Sigmoid colon (tissue), 7 donors: Measurements from ENCODE around the gene CRKL. TPM values are rescaled to one million over a fixed set of nuclear protein-coding genes. Genes with fewer than 3 reads are reported as not detected.
A peak's percentile ranks its signal among the peaks of the same experiment; 100 is the strongest.
"Not testable (repeated sequence)": the region's sequence is repeated elsewhere in the genome, so short reads cannot be mapped to it uniquely, and the experiment has no call there.

Experiments used
- DNase-seq: peaks from one replicate; pipeline ENCODE4 v3.0.0-alpha.2; 2019
- H3K27ac ChIP-seq, 4 donors: fragments of 200-600 bp; sonication (generic); one replicate each; pipeline ENCODE4 v1.5.1; 2016 to 2019; ENCODE audit warnings: mild to moderate bottlenecking in 1 of 4
- H3K27me3 ChIP-seq, 3 donors: fragments of 200-600 bp; sonication (generic); one replicate each; pipeline ENCODE4 v1.5.1; 2019; ENCODE audit warnings: mild to moderate bottlenecking in 1 of 3
- H3K36me3 ChIP-seq, 4 donors: fragments of 200-600 bp; sonication (generic); one replicate each; pipeline ENCODE4 v1.5.1; 2016 to 2019
- H3K4me1 ChIP-seq, 4 donors: fragments of 200-600 bp; sonication (generic); one replicate each; pipeline ENCODE4 v1.5.1; 2017 to 2019
- H3K4me3 ChIP-seq, 4 donors: fragments of 200-600 bp; sonication (generic); one replicate each; pipeline ENCODE4 v1.5.1; 2017 to 2019; ENCODE audit warnings: mild to moderate bottlenecking in 2 of 4, moderate library complexity in 1 of 4
- H3K9me3 ChIP-seq, 4 donors: fragments of 200-600 bp in 3 of 4; sonication (generic) in 3 of 4; one replicate each; pipeline versions ENCODE4 v1.5.1 to v1.6.1; 2013 to 2019
- CTCF ChIP-seq, 4 experiments: fragments of 450-650 bp in 3 of 4; fragments of 200-600 bp in 1 of 4; IDR thresholded peaks; one replicate each; pipeline ENCODE4 v1.5.1; 2016 to 2019; ENCODE audit warnings: antibody characterized with exemption in 4 of 4, mild to moderate bottlenecking in 3 of 4, moderate library complexity in 2 of 4
- EP300 ChIP-seq, 4 donors: sonication (generic); formaldehyde crosslinking; IDR thresholded peaks; one replicate each; pipeline ENCODE4 v1.6.1; 2017; ENCODE audit warnings: antibody characterized with exemption in 4 of 4
- POLR2A ChIP-seq, 2 donors: fragments of 450-650 bp; IDR thresholded peaks; one replicate each; pipeline ENCODE4 v1.6.1; 2016; ENCODE audit warnings: antibody characterized with exemption in 2 of 2, mild to moderate bottlenecking in 2 of 2, moderate library complexity in 2 of 2
- POLR2AphosphoS5 ChIP-seq, 4 donors: sonication (generic); formaldehyde crosslinking; IDR thresholded peaks; one replicate each; pipeline ENCODE4 v1.6.1; 2017; ENCODE audit warnings: antibody characterized with exemption in 4 of 4
- WGBS, 2 donors: extraction: QIAGEN DNeasy Blood & Tissue Kit; methylation state at CpG; one replicate each; pipeline ENCODE4 v1.1.7; 2013; 5-methylcytosine and 5-hydroxymethylcytosine counted together
- intact Hi-C: fragments of 100-400 bp; cut with DNase I; formaldehyde crosslinking; loops from one replicate; pipeline ENCODE4 v1.15.1; 2023
- polyA plus RNA-seq, 3 donors: library from polyadenylated mRNA; stranded (reverse); fragments of 200-250 nt; gene quantifications; one replicate each; pipeline ENCODE4 v1.2.3, GENCODE V29; 2013
- total RNA-seq, 4 donors: library from RNA; depleted of rRNA; stranded (reverse); fragments of >200 nt; gene quantifications; one replicate each; pipeline ENCODE4 v1.1.0, GENCODE V29; 2016
- donor health status: healthy with polysubstance abuse.
- donor health status: Bipolar disorder and iron deficiency.
- donor health status: healthy.

The CRKL gene
- total and polyA plus RNA-seq, 7 donors, result 16.8 to 37.1 (median 35.6) TPM

DNA sequence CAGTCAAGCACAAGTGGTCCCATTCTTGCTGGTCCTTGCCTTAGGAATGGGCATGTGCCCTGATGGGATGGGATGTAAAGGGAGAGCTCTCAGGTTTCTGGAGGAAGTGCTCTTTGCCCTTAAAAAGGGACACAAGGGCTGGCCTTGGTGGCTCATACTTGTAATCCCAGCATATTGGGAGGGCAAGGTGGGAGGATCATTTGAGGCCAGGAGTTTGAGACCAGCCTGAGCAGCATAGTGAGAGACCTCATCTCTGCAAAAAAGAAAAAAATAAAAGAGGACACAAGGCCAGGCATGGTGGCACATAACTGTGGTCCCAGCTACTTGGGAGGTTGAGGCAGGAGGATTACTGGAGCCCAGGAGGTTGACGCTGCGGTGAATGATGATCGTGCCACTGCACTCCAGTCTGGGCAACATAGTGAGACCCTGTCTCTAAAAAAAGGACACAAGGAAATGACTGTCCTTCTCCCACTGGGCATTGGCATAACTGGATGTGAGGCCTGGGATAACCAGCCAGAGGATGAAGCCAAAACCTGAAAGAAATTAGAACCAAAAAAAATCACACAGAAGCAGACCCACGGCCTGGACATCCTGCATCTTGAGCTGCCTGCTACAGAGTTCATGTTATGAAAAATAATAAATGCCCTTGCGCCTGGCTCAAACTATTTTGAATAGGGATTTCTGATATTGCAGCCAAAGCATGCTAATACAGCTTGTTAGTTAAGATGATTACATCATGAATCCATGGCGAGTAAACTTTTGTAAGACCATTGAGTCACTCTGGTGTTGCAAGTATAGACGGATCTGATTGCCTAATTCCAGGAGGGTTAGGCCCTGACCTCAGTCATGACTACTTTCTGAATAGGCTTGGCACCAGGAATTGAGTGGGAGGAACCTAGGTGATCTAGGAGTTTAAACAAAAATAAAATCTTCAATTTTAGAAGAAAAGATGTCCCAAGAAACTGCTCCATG is 12.9 kb upstream of the CRKL start:
- no peak for DNase-seq

DNA sequence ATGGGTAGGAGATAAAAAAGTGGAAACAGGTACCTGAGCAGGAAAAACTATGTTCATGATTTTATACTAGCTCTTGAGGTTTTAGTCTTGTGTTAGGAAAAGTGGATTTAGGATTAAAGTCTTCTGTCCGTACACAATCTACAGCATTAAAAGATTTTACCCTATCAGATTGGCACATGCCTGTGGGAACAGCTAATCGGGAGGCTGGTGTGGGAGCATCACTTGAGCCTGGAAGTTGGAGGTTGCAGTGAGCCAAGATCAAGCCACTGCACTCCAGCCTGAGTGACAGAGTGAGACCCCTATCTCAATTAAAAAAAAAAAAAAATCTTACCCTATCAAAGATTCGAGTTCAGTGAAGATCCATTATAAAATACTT is 12.2 kb upstream of the CRKL start:
- no peak overlapping the region for H3K27ac ChIP-seq
- TF ChIP-seq CTCF (IDR thresholded peaks at IDR 0.05) (no peak), EP300 (IDR thresholded peaks at IDR 0.05) (no peak), POLR2AphosphoS5 (IDR thresholded peaks at IDR 0.05) (no peak), POLR2A (IDR thresholded peaks at IDR 0.05) (no peak)
- WGBS, 2 donors, result 85 to 88% methylated on average over 3 of the region's 3 CpGs
- intact Hi-C loops, result no loop called here
- no peaks in the 10 kb centered on the region for H3K4me1 ChIP-seq
- no peaks in the 10 kb centered on the region for H3K27me3 ChIP-seq
- no peak for DNase-seq
- H3K36me3 ChIP-seq, result no peaks in the 10 kb centered on the region
- H3K4me3 ChIP-seq, result no peak overlapping the region
- no peaks in the 10 kb centered on the region for H3K9me3 ChIP-seq

More for the DNA sequence above, 12.9 kb upstream of the CRKL start:
- TF ChIP-seq EP300 (IDR thresholded peaks at IDR 0.05), result no peak
- no peak for TF ChIP-seq POLR2A (IDR thresholded peaks at IDR 0.05)
- TF ChIP-seq POLR2AphosphoS5 (IDR thresholded peaks at IDR 0.05), result peak in 2 of 4 donors; percentile 25 to 66
- Histone ChIP-seq H3K27ac (no peak overlapping the region), H3K4me1 (no peaks in the 10 kb centered on the region), H3K9me3 (no peaks in the 10 kb centered on the region), H3K4me3 (no peak overlapping the region), H3K27me3 (no peaks in the 10 kb centered on the region), H3K36me3 (no peaks in the 10 kb centered on the region)
- WGBS, 2 donors, result 89% methylated on average over 7 of the region's 7 CpGs
- intact Hi-C loops, result no loop called here

DNA sequence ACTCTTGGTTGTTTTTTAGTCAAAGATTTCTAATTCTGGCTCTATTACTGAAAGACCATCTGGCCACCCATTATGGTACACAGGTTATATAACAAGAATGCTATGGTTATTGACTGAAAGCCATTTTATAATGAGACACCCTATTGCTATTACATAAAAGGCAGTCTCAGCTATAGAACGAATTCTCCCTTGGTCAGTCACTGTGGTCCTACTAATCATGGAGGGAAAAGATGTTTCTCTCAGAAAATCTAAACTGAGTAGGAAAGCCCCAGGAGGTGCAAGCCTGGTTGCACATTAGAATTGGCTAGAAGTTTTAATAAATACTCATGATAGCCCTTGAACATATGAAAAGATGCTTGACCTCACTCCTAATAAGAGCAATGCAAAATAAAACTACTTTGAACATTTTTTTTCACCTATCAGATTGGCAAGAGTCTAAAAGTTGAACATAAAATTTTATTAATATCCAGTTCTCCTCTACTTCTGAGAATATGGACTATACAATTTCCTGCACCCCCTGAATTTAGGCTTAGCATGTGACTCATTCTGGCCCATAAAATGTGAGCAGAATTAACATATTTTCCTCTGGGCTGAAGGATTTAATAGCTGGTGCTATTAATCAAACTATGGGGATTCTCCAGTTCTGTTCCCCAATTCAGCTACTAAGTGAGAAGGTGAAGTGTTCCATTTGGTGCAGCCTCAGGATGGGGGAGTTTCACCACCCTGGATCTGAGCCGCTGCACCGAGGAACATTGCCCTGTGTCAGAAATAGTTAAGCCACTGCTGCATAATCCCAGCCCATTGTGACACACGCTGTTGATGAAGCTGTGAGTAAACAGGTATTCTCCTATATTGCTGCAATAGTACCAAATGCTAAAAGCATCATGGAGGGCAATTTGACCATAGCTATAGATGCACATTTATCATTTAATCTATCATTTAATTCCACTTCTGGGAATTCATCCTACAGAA is 11.5 kb upstream of the CRKL start:
- TF ChIP-seq POLR2AphosphoS5 (IDR thresholded peaks at IDR 0.05) (no peak), POLR2A (IDR thresholded peaks at IDR 0.05) (no peak)
- WGBS, 2 donors, result 77 to 78% methylated on average over 4 of the region's 4 CpGs

GRCh38 chr22:20906387-20906767 is 10.8 kb upstream of the CRKL start:
- 84 to 85% methylated on average over 3 of the region's 3 CpGs for WGBS, 2 donors
- H3K27ac ChIP-seq, result no peak overlapping the region
- no peak overlapping the region for H3K4me3 ChIP-seq
- no peaks in the 10 kb centered on the region for H3K36me3 ChIP-seq
- no peaks in the 10 kb centered on the region for H3K27me3 ChIP-seq
- H3K4me1 ChIP-seq, result no peaks in the 10 kb centered on the region
- TF ChIP-seq POLR2A (IDR thresholded peaks at IDR 0.05), result no peak
- no peak for TF ChIP-seq CTCF (IDR thresholded peaks at IDR 0.05)
- no peak for TF ChIP-seq POLR2AphosphoS5 (IDR thresholded peaks at IDR 0.05)
- no peak for TF ChIP-seq EP300 (IDR thresholded peaks at IDR 0.05)
- no peak for DNase-seq
- no peaks in the 10 kb centered on the region for H3K9me3 ChIP-seq
- intact Hi-C loops, result no loop called here

More for the DNA sequence above, 11.5 kb upstream of the CRKL start:
- Histone ChIP-seq H3K27me3 (no peaks in the 10 kb centered on the region), H3K4me3 (no peak overlapping the region), H3K4me1 (no peaks in the 10 kb centered on the region), H3K36me3 (no peaks in the 10 kb centered on the region), H3K9me3 (no peaks in the 10 kb centered on the region), H3K27ac (no peak overlapping the region)
- intact Hi-C loops, result no loop called here
- DNase-seq, result no peak

GRCh38 chr22:20908717-20909116 is 8.5 kb upstream of the CRKL start:
- H3K36me3 ChIP-seq, H3K27ac ChIP-seq, H3K27me3 ChIP-seq, H3K9me3 ChIP-seq, intact Hi-C loops, DNase-seq, H3K4me3 ChIP-seq, H3K4me1 ChIP-seq: not testable (repeated sequence)
- 93 to 94% methylated on average over 5 of the region's 5 CpGs for WGBS, 2 donors
